GM12878 (cell line): Measurements from ENCODE around the gene TRRAP. TPM values are rescaled to one million over a fixed set of nuclear protein-coding genes. Genes with fewer than 3 reads are reported as not detected.

ENCODE experiments used
- ATAC-seq: fragments of 200-7000 bp; cut with Tn5 transposase; 3 replicates; pipeline ENCODE4 v1.9.1; 2020; ENCODE audit warnings: mild to moderate bottlenecking, moderate library complexity
- BruUV-seq: library from RNA; stranded (reverse); fragments of 400-500 nt; replicated peaks from 2 replicates; lab custom pipeline; 2021; lab: Mats Ljungman, UMichigan
- CTCF ChIA-PET: fragments of 300-600 bp; sonication (Branson Sonifier 250); formaldehyde crosslinking; extraction: SDS; loops from one replicate; lab custom pipeline; 2021; ENCODE audit warnings: inconsistent platforms; lab: Yijun Ruan, JAX
- POLR2A ChIA-PET: fragments of 350-600 bp; formaldehyde crosslinking; extraction: SDS; loops from one replicate; lab custom pipeline; 2021; ENCODE audit warnings: inconsistent platforms; lab: Charles Lee
- RAD21 ChIA-PET: fragments of 300-600 bp; sonication (Branson Sonifier 250); formaldehyde crosslinking; loops from one replicate; lab custom pipeline; 2023; ENCODE audit warnings: antibody characterized with exemption; ENCODE audit not compliant: unreplicated experiment; lab: Charles Lee
- SMC1A ChIA-PET: fragments of 300-600 bp; sonication (Branson Sonifier 250); formaldehyde crosslinking; loops from one replicate; lab custom pipeline; 2023; ENCODE audit not compliant: unreplicated experiment, uncharacterized antibody; lab: Charles Lee
- DNase-seq: peaks from one replicate; pipeline ENCODE4 v3.0.0-alpha.2; 2011; ENCODE audit warnings: low read depth, low spot score
- FAIRE-seq: peaks from 3 replicates; lab custom pipeline; 2011; peaks lifted over from hg19 to GRCh38; lab: Jason Lieb, UNC
- H2AFZ ChIP-seq: 2 replicates; pipeline ENCODE4 v1.6.0; 2011; ENCODE audit warnings: low read depth, low read length, control low read depth; ENCODE audit not compliant: control insufficient read depth
- H3K27ac ChIP-seq: 2 replicates; pipeline ENCODE4 v1.5.1; 2011; ENCODE audit warnings: control low read depth; ENCODE audit not compliant: control insufficient read depth, insufficient read depth
- H3K27me3 ChIP-seq, 2 experiments: replicated peaks in 1 of 2; 2 replicates each; pipeline versions ENCODE4 v1.6.0 to v1.6.1; 2011; ENCODE audit warnings: low read length in 1 of 2; ENCODE audit not compliant: control insufficient read depth in 2 of 2, insufficient read depth in 2 of 2
- H3K36me3 ChIP-seq, 2 experiments: 2 replicates each; pipeline ENCODE4 v1.5.1; 2011; ENCODE audit warnings: low read length in 1 of 2; ENCODE audit not compliant: control insufficient read depth in 2 of 2, insufficient read depth in 2 of 2
- H3K4me1 ChIP-seq: 2 replicates; pipeline ENCODE4 v1.6.1; 2011; ENCODE audit warnings: mild to moderate bottlenecking, low read length, moderate library complexity, mixed read lengths; ENCODE audit not compliant: control insufficient read depth, insufficient read depth
- H3K4me2 ChIP-seq: 2 replicates; pipeline ENCODE4 v1.6.0; 2011; ENCODE audit warnings: control low read depth; ENCODE audit not compliant: control insufficient read depth, insufficient read depth
- H3K4me3 ChIP-seq: fragments of 200-600 bp; sonication (generic); 2 replicates; pipeline ENCODE4 v1.5.1; 2016
- H3K79me2 ChIP-seq: 2 replicates; pipeline ENCODE4 v1.6.0; 2011; ENCODE audit warnings: low read length; ENCODE audit not compliant: control insufficient read depth, insufficient read depth
- H3K9ac ChIP-seq: 2 replicates; pipeline ENCODE4 v1.8.0; 2011; ENCODE audit warnings: low read length, control low read depth, mixed read lengths; ENCODE audit not compliant: control insufficient read depth, insufficient read depth
- H3K9me3 ChIP-seq: replicated peaks from 3 replicates; pipeline ENCODE4 v1.5.1; 2011; ENCODE audit warnings: mild to moderate bottlenecking, low read length; ENCODE audit not compliant: control insufficient read depth, insufficient read depth
- H4K20me1 ChIP-seq: 2 replicates; pipeline ENCODE4 v1.6.0; 2011; ENCODE audit not compliant: control insufficient read depth, insufficient read depth
- ESRRA ChIP-seq: IDR thresholded peaks from 2 replicates; pipeline ENCODE4 v1.6.1; 2012; ENCODE audit warnings: mild to moderate bottlenecking, low read length, improper control_type of control experiment
- EZH2 ChIP-seq: IDR thresholded peaks from 2 replicates; pipeline ENCODE4 v1.6.1; 2012; ENCODE audit warnings: low read depth, mild to moderate bottlenecking, control low read depth, inconsistent platforms, low read length, borderline replicate concordance; ENCODE audit not compliant: control insufficient read depth
- GABPA ChIP-seq: IDR thresholded peaks from 2 replicates; pipeline ENCODE4 v1.6.1; 2014; ENCODE audit warnings: antibody characterized with exemption, low read depth, mild to moderate bottlenecking, inconsistent platforms
- NFYB ChIP-seq: IDR thresholded peaks from 2 replicates; pipeline ENCODE4 v1.6.1; 2011; ENCODE audit warnings: low read depth, mild to moderate bottlenecking, low read length, improper control_type of control experiment, moderate library complexity; ENCODE audit not compliant: insufficient read depth
- RUNX3 ChIP-seq: IDR thresholded peaks from 2 replicates; pipeline ENCODE4 v1.6.1; 2012; ENCODE audit warnings: low read length, inconsistent platforms
- TBL1XR1 ChIP-seq: IDR thresholded peaks from 2 replicates; pipeline ENCODE4 v1.6.1; 2012; ENCODE audit warnings: low read depth, low read length, improper control_type of control experiment
- WGBS: methylation state at CpG from one replicate; pipeline ENCODE4 v1.1.6; 2016; ENCODE audit warnings: low lambda C conversion rate; ENCODE audit not compliant: insufficient replicate concordance, insufficient coverage; ENCODE audit errors: missing lambda C conversion rate; 5-methylcytosine and 5-hydroxymethylcytosine counted together
- in situ Hi-C: fragments of 300-500 bp; cut with MboI; formaldehyde crosslinking; loops from 9 replicates; pipeline ENCODE4 v1.14.3; 2018; ENCODE audit warnings: mixed read lengths
- intact Hi-C: fragments of 100-400 bp; cut with micrococcal nuclease; formaldehyde crosslinking; loops from one replicate; pipeline ENCODE4 v1.14.2; 2022; ENCODE audit not compliant: unreplicated experiment
- polyA plus RNA-seq, 11 experiments: library from polyadenylated mRNA; depleted of rRNA in 4 of 11; unstranded in 6 of 11; stranded (reverse) in 5 of 11; fragments of >200 nt; fragmentation: Nextera tagmentation in 4 of 11; fragmentation: Illumina TruSeq in 1 of 11; extraction: Ambion mirVana in 4 of 11; extraction: Trizol in 1 of 11; gene quantifications; 1 replicate in 1 of 11; 2 replicates in 10 of 11; pipeline versions ENCODE4 v1.2.1 to v1.2.3, GENCODE V29; 2011 to 2016; ENCODE audit warnings: inconsistent platforms in 2 of 11, missing spikeins in 2 of 11, low read depth in 1 of 11
- total RNA-seq, 4 experiments: library from RNA; depleted of rRNA in 3 of 4; stranded (reverse); fragments of >200 nt in 3 of 4; fragmentation: Illumina TruSeq in 1 of 4; extraction: Trizol in 1 of 4; gene quantifications; 2 replicates each; pipeline versions ENCODE4 v1.2.1 to v1.2.3, GENCODE V29; 2013 to 2021
- TF ChIP-seq, protein P1 (sequence below): fragments of 150-350 bp; IDR thresholded peaks from 2 replicates; pipeline ENCODE4 v1.6.1; 2016; ENCODE audit warnings: low read depth, low read length
- TF ChIP-seq, protein P2 (sequence below): fragments of 450-650 bp; IDR thresholded peaks from 2 replicates; pipeline ENCODE4 v1.6.1; 2017; ENCODE audit warnings: mild to moderate bottlenecking, moderate library complexity
- TF ChIP-seq, protein P3 (sequence below): IDR thresholded peaks from 2 replicates; pipeline ENCODE4 v1.6.1; 2011; ENCODE audit warnings: low read depth, low read length, improper control_type of control experiment, borderline replicate concordance
- TF ChIP-seq, protein P4 (sequence below): fragments of 450-650 bp; conservative IDR thresholded peaks from 2 replicates; pipeline ENCODE4 v1.6.1; 2017; ENCODE audit warnings: mild to moderate bottlenecking, moderate library complexity
- TF ChIP-seq, protein P5 (sequence below): fragments of 450-650 bp; IDR thresholded peaks from 2 replicates; pipeline ENCODE4 v1.6.1; 2014; ENCODE audit warnings: mild to moderate bottlenecking

TRRAP gene
- total and polyA plus RNA-seq, 10 of the 15 experiments (the other 5 are each of a cell fraction or from before 2014, with no cell fraction given): 1.1 to 39.3 (median 8.5) TPM

DNA sequence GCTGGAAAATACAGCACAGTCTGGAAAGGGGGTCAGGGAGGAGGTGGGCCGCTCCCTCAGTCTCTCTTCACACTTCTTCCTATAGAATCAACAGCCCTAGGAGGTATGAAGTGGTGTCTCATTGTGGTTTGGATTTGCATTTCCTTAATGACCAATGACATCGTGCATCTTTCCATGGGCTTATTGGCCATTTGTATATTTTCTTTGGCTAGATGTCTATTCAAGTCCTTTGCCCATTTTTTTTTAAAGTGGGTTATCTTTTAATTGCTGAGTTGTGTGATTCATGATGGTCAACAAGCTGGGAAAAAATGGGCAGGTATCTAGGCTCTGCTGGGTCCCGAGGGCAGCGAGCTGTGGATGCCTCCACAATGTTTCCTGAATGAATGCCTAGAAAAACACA lies 37.6 kb upstream of the TRRAP start:
- RAD21 ChIA-PET: interaction anchor here (1.4 to 3.0 kb wide), 6 partner anchors 18 to 419 kb away, joined by 3 to 11 read pairs (median 7); no protein-coding TSS in a partner anchor
- CTCF ChIA-PET: interaction anchor here (0.7 to 9.2 kb wide), 23 partner anchors 9 to 421 kb away, joined by 3 to 128 read pairs (median 5); no protein-coding TSS in a partner anchor
- Histone ChIP-seq H3K36me3 (no peaks in the 10 kb centered on the region), H2AFZ (no peak overlapping the region), H3K79me2 (no peaks in the 10 kb centered on the region), H4K20me1 (no peaks in the 10 kb centered on the region), H3K27me3 (peaks cover 0 to 2% of the 10 kb centered on the region in 2 experiments; a peak in 1 of 4 replicates), H3K4me2 (no peak overlapping the region), H3K4me1 (no peaks in the 10 kb centered on the region; the same call in 1 of the 2 replicates), H3K27ac (no peak overlapping the region), H3K4me3 (no peak overlapping the region), H3K9ac (no peak overlapping the region), H3K9me3 (no peaks in the 10 kb centered on the region)
- 20% methylated on average over 4 of the region's 4 CpGs for WGBS
- DNase-seq: no peak
- in situ Hi-C loops: loop anchor here (5.0 kb wide), 3 partner anchors 88 to 543 kb away; no protein-coding TSS in a partner anchor
- no peak for ATAC-seq
- BruUV-seq: no TSS peak
- POLR2A ChIA-PET: interaction anchor here (0.5 kb wide), 1 partner anchor 40 kb away, joined by 7 read pairs; no protein-coding TSS in a partner anchor
- SMC1A ChIA-PET: interaction anchor here (0.6 to 2.9 kb wide), 12 partner anchors 9 to 421 kb away, joined by 3 to 10 read pairs (median 4); no protein-coding TSS in a partner anchor
- intact Hi-C loops: loop anchor here (1.0 to 5.0 kb wide), 4 partner anchors 86 to 543 kb away; no protein-coding TSS in a partner anchor
- no peak for FAIRE-seq
- no peak for TF ChIP-seq NFYB
- TF ChIP-seq, protein P1, sequence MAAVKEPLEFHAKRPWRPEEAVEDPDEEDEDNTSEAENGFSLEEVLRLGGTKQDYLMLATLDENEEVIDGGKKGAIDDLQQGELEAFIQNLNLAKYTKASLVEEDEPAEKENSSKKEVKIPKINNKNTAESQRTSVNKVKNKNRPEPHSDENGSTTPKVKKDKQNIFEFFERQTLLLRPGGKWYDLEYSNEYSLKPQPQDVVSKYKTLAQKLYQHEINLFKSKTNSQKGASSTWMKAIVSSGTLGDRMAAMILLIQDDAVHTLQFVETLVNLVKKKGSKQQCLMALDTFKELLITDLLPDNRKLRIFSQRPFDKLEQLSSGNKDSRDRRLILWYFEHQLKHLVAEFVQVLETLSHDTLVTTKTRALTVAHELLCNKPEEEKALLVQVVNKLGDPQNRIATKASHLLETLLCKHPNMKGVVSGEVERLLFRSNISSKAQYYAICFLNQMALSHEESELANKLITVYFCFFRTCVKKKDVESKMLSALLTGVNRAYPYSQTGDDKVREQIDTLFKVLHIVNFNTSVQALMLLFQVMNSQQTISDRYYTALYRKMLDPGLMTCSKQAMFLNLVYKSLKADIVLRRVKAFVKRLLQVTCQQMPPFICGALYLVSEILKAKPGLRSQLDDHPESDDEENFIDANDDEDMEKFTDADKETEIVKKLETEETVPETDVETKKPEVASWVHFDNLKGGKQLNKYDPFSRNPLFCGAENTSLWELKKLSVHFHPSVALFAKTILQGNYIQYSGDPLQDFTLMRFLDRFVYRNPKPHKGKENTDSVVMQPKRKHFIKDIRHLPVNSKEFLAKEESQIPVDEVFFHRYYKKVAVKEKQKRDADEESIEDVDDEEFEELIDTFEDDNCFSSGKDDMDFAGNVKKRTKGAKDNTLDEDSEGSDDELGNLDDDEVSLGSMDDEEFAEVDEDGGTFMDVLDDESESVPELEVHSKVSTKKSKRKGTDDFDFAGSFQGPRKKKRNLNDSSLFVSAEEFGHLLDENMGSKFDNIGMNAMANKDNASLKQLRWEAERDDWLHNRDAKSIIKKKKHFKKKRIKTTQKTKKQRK: no peak
- TF ChIP-seq ESRRA: no peak
- no peak for TF ChIP-seq GABPA
- TF ChIP-seq TBL1XR1: no peak
- TF ChIP-seq, protein P2, sequence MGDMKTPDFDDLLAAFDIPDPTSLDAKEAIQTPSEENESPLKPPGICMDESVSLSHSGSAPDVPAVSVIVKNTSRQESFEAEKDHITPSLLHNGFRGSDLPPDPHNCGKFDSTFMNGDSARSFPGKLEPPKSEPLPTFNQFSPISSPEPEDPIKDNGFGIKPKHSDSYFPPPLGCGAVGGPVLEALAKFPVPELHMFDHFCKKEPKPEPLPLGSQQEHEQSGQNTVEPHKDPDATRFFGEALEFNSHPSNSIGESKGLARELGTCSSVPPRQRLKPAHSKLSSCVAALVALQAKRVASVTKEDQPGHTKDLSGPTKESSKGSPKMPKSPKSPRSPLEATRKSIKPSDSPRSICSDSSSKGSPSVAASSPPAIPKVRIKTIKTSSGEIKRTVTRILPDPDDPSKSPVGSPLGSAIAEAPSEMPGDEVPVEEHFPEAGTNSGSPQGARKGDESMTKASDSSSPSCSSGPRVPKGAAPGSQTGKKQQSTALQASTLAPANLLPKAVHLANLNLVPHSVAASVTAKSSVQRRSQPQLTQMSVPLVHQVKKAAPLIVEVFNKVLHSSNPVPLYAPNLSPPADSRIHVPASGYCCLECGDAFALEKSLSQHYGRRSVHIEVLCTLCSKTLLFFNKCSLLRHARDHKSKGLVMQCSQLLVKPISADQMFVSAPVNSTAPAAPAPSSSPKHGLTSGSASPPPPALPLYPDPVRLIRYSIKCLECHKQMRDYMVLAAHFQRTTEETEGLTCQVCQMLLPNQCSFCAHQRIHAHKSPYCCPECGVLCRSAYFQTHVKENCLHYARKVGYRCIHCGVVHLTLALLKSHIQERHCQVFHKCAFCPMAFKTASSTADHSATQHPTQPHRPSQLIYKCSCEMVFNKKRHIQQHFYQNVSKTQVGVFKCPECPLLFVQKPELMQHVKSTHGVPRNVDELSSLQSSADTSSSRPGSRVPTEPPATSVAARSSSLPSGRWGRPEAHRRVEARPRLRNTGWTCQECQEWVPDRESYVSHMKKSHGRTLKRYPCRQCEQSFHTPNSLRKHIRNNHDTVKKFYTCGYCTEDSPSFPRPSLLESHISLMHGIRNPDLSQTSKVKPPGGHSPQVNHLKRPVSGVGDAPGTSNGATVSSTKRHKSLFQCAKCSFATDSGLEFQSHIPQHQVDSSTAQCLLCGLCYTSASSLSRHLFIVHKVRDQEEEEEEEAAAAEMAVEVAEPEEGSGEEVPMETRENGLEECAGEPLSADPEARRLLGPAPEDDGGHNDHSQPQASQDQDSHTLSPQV: no peak
- TF ChIP-seq, protein P3, sequence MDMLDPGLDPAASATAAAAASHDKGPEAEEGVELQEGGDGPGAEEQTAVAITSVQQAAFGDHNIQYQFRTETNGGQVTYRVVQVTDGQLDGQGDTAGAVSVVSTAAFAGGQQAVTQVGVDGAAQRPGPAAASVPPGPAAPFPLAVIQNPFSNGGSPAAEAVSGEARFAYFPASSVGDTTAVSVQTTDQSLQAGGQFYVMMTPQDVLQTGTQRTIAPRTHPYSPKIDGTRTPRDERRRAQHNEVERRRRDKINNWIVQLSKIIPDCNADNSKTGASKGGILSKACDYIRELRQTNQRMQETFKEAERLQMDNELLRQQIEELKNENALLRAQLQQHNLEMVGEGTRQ: no peak
- TF ChIP-seq EZH2: no peak
- TF ChIP-seq, protein P4, sequence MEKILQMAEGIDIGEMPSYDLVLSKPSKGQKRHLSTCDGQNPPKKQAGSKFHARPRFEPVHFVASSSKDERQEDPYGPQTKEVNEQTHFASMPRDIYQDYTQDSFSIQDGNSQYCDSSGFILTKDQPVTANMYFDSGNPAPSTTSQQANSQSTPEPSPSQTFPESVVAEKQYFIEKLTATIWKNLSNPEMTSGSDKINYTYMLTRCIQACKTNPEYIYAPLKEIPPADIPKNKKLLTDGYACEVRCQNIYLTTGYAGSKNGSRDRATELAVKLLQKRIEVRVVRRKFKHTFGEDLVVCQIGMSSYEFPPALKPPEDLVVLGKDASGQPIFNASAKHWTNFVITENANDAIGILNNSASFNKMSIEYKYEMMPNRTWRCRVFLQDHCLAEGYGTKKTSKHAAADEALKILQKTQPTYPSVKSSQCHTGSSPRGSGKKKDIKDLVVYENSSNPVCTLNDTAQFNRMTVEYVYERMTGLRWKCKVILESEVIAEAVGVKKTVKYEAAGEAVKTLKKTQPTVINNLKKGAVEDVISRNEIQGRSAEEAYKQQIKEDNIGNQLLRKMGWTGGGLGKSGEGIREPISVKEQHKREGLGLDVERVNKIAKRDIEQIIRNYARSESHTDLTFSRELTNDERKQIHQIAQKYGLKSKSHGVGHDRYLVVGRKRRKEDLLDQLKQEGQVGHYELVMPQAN: no peak
- TF ChIP-seq, protein P5, sequence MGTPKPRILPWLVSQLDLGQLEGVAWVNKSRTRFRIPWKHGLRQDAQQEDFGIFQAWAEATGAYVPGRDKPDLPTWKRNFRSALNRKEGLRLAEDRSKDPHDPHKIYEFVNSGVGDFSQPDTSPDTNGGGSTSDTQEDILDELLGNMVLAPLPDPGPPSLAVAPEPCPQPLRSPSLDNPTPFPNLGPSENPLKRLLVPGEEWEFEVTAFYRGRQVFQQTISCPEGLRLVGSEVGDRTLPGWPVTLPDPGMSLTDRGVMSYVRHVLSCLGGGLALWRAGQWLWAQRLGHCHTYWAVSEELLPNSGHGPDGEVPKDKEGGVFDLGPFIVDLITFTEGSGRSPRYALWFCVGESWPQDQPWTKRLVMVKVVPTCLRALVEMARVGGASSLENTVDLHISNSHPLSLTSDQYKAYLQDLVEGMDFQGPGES: no peak
- TF ChIP-seq RUNX3: no peak
